ENCODE results near the gene ACAP3.
A peak's percentile ranks its signal among the peaks of the same experiment; 100 is the strongest.

The ACAP3 gene

GRCh38 chr1:1285102-1285571 lies 22.6 kb downstream of the ACAP3 start:
- no peak for DNase-seq (ENCODE audit: low spot score)

- DNase-seq (ENCODE audit: low spot score) = no peak
These were observed 23.3 kb downstream of the ACAP3 start for GRCh38 chr1:1284221-1285101.

GRCh38 chr1:1283821-1284220 lies 23.9 kb downstream of the ACAP3 start:
- no peak for DNase-seq (ENCODE audit: low spot score)

DNA sequence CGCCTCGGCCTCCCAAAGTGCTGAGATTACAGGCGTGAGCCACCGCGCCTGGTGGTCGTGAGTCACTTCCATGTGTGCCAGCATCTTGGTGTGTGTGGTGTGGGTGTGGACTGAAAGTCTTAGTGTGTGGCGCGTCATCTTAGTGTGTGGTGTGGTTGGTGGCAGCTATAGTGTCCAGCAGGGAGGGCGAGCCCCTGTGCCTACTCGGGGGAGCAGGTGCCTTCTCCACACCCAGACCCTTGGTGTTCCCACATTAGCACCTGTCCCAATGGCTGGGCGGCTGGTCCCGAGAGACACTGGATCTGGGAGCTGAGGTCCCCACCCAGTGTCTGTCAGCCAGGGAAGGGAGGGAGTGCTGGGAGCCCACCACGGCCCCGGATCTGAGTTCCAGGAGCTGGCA lies 24.7 kb downstream of the ACAP3 start:
- DNase-seq (ENCODE audit: low spot score) = no peak

- DNase-seq (ENCODE audit: low spot score) = no peak
These were observed 26.0 kb downstream of the ACAP3 start for GRCh38 chr1:1281533-1282321.

- DNase-seq (ENCODE audit: low spot score) = no peak
These were observed 26.8 kb downstream of the ACAP3 start for GRCh38 chr1:1280782-1281481.

DNA sequence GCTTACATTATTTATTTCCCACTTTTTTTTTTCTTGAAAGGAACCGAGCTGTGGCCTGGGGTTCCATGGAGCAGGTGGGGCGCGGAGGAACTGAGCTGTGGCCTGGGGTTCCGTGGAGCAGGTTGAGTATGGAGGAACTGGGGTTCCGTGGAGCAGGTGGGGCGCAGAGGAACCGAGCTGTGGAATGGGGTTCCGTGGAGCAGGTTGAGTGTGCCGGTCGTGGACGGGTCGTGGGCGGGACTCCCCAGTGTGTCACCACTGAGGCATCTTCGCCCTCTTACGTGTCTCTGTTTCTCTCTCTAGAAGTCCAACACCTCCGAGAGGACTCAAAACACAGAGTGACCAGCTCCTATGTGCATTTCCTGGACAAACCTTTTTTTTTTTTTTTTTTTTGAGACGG lies 28.7 kb downstream of the ACAP3 start:
- no peak for DNase-seq (ENCODE audit: low spot score)

DNA sequence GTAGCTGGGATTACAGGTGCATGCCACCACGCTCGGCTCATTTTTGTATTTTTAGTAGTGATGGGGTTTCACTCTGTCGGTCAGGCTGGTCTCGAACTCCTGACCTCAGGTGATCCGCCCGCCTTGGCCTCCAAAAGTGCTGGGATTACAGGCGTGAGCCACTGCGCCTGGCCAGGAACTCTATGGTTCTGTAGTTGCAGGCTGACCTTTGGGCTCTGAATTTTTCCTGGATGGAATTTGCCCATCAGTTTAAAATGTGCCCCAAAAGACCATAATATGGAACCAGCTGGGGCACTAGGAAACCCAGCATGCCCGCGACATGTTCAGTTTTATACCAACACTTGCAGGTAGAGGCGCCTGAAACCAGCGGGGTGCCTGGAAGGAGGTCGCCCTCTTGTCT lies 29.1 kb downstream of the ACAP3 start:
- no peak for DNase-seq (ENCODE audit: low spot score)

GRCh38 chr1:1275836-1276235 lies 31.9 kb downstream of the ACAP3 start:
- DNase-seq (ENCODE audit: low spot score) = no peak

DNA sequence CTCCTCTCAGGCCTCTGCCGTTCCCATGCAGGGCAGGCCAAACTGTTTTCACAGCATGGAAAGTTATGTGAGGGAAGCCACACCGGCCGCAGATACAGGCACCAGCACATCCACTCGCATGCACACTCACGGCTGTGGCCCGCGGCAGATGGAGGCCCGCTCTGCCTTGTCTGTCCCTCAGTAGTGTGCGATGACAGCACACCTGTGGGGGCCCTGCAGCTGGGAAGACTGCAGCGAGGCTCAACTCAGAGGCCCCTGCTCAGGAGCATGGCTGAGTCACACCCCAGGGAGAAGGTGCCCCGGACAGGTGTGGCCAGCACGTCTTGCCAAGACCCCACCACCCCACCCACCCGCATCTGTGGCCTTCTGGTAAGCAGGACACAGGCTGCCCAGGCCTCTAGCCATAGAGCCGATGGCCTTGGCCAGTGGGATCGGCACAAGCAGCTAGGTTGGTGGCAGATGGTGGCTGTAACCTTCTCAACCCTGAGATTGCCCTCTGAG lies 32.7 kb downstream of the ACAP3 start:
- no peak for DNase-seq (ENCODE audit: low spot score)

DNA sequence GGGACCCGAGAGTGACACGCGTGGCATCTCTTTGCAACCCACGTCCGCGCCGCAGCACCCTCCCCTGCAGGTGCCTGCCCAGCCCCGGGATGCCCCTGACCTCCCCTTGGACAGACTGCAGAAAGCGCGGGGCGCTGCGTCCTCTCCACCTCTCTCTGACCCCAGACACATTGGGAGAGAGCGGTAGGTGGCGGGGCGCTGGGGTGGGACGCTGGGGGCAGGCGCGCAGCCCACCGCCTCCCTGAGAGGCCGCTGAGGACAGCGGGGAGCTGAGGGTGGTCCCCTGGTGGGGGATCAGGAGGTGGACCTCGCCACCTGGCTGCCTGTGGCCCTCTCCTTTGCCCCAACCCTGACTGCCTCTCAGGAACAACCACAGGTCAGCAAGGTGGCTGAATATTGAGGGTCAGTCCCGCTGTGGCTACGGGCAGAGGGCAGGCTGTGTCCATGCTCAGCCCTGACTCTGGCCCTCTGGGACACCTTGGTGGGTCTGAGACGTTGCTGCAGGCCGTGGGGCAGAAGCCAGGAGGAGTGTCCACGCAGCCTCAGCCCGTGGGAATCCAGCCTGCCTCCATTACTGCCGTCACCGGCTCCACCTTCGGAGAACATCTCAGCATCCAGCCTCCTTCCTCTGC lies 33.3 kb downstream of the ACAP3 start:
- DNase-seq (ENCODE audit: low spot score) = no peak

GRCh38 chr1:1273512-1274298 lies 34.0 kb downstream of the ACAP3 start, which contains the start of gene UBE2J2:
TSS of gene UBE2J2 (minus strand) at chr1:1273854. CDS start at chr1:1267992, 5,862 bp downstream.
- peak; percentile 91 for DNase-seq (ENCODE audit: low spot score)

GRCh38 chr1:1273209-1273511 lies 34.6 kb downstream of the ACAP3 start:
- DNase-seq (ENCODE audit: low spot score) = no peak

DNA sequence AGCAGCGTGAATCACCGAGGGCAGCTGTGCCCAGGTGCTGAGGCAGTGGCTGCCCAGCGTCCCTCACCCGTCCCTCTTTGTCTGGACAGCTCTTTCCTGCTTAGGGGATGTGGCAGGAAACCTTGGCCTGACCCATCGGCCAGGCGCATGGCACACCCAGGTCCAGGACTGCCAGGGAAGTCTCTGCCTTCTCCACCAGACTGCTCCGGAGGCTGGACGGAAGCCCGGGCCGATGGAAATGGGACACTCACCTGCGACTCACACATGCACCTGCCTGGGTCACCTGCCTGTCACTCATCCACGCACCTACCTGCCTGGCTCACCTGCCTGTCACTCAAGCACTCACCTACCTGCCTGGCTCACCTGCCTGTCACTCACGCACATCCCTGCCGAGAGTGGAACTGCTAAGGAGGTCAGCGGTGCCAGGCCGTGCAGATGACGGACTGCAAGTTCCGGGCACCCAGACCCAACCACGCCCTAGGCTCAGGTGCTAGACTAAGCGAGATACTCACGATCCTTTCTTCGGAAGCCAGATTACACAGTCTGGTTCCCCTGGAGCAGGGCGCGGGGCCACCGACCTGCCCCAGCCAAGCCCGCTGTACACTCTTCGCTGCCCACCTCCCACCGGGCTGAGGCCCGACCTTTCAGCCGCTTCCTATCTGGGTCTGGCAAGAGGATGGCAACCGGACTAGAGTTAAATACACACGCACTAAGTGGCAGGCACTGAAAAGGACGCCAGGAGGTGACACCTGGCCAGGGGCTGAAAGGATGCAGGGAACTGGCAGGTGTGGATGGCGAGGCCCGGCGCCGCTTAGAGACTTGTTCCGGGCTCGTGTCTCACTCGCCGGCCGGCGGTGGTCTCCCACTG lies 35.2 kb downstream of the ACAP3 start:
- no peak for DNase-seq (ENCODE audit: low spot score)

DNA sequence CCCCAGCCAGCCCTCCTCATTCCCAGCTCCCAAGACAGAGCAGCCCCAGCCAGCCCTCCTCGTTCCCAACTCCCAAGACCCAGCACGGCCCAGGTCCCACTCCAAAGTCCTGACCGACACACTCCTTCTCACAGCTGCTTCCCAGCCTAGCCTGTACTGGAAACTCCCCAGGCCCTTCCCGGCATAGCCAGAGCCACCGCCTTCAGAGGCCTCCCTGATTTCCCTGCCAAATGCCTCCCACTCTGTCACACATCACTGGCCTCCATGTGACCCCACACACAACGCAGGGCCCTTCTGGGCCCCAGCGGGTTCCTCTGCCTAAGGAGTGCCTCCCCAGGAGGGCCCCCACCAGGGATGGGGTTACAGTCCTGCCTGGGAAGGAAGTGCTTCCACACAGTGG lies 36.9 kb downstream of the ACAP3 start:
- DNase-seq (ENCODE audit: low spot score) = no peak

DNA sequence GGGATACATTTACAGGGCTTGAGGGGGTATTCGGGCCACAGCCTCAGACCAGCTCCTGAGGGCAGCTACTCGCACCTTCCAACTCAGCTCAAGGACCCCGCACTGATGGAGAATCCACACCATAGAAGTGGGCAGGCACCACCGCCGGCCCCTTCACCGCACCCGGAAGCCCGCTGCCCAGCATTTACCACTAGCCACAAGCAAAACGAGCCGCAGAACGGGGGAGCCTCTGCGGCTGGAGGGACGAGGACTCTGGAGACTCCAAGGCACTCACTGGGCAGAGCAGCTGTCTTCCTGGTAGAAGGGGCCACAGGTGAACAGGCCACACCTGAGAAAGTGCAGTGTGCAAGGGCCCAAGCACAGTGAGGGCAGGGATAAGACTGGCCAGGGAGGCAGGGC lies 39.4 kb downstream of the ACAP3 start:
- DNase-seq (ENCODE audit: low spot score) = no peak

DNA sequence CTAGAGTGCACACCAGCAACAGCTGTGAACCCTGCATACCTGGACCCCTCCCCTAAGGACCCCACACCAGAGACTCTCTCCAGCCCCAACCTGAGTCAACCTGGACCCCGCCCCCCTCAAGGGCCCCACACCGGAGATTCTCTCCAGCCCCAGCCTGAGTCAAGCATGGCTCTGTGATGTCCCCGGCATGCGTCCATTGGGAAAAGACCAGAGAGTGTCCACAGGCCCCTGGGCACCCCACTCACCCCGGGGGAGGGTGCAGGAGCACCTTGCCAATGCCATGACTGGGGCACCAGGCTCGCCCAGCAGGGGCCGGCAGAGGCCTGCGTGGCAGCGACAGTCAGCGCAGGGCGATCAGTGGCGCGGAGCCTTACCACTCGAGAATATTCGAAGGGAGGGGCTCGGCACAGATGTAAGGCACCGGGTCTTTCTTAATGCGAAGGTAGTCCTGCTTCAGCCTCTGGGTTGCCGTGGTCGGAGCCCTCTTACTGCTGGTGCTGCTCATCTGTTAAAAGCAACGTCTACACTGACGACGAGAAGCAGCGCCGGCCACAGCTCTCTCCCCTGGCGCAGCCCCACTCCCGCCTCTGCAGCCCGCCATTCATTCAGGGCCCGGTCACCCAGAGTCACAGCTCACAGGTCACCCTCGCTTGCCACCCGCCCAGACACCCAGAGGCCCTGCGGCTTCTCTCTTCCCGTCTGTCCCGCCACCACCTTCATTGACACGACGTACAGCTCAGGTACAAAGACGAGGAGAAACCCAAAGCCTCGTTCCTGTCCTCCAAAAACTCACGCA lies 40.0 kb downstream of the ACAP3 start:
- no peak for DNase-seq (ENCODE audit: low spot score)

GRCh38 chr1:1264868-1265272 lies 42.9 kb downstream of the ACAP3 start:
- no peak for DNase-seq (ENCODE audit: low spot score)

DNA sequence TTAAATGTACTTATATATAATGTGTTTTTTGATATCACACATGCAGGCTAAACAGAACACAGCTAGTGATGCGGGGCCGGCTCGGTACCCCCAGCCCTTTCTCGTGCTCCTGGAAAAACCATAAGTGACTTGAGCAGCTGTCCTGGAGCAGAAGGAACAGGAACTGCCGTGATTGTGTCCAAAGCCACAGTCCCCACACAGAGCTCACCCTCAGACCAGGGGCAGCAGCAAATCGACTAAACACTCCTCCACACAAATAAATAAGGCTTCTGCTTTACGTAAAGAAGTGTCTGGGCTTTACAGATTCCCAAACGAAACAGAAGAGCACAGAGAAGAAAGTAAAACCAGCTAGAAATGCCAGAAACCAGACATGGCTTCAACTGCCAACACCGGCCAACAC lies 43.7 kb downstream of the ACAP3 start:
- no peak for DNase-seq (ENCODE audit: low spot score)

Data from CD4-positive, alpha-beta T cell treated with Interleukin-2 at 100 ng/mL for 4 hours (primary cell).